Measurements from ENCODE around the gene ISCU.

GRCh38 chr12:108585864-108586263 lies 23.5 kb downstream of the ISCU start:
- TF ChIP-seq SUZ12 (IDR thresholded peaks at IDR 0.05; ENCODE audit: extremely low read depth, insufficient read depth, insufficient read length) = no peak
- no peak for TF ChIP-seq ZNF274 (IDR thresholded peaks at IDR 0.05; ENCODE audit: low read depth, low read length)
- TF ChIP-seq YY1 (IDR thresholded peaks at IDR 0.05; ENCODE audit: insufficient read depth, insufficient read length) = no peak

All from NT2/D1 (cell line).